Astrocyte of the cerebellum (primary cell): Measurements from ENCODE around the gene ZNF354B.
A peak's percentile ranks its signal among the peaks of the same experiment; 100 is the strongest.
"Not testable (repeated sequence)": the region's sequence is repeated elsewhere in the genome, so short reads cannot be mapped to it uniquely, and the experiment has no call there.

ENCODE experiments used
- DNase-seq: peaks from one replicate; pipeline ENCODE4 v3.0.0-alpha.2; 2011; ENCODE audit warnings: low read depth
- H3K4me3 ChIP-seq: 2 replicates; pipeline ENCODE4 v1.5.1; 2011; ENCODE audit warnings: mild to moderate bottlenecking, low read depth, low read length, moderate library complexity
- in situ Hi-C: cut with HindIII; loops from 2 replicates; pipeline ENCODE4 v1.10.0; 2017; ENCODE audit warnings: low sequenced_read_pairs
- TF ChIP-seq, protein P1 (sequence below): IDR thresholded peaks from 2 replicates; pipeline ENCODE4 v1.5.1; 2012; ENCODE audit warnings: low read length, low read depth, moderate library complexity, mild to moderate bottlenecking; ENCODE audit errors: missing control alignments

The ZNF354B gene

DNA sequence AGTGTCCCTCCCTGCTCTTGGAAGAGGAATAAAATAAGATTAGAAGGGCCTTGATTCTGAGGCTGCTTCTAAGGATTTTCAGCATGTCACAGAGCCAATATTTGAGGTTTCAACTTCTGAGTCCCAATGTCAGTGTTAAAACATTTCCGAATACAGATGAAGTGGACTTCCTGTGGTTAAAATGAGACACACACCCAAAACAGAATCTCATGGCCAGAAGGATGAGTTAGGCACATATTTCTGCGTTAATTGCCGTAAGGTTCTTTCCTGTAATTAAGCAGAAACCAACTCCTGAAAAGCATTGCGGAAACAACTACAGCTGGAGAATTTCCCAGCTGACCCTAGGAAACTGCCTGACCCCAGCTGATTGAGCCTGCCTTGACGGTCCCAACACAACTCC lies 10.4 kb upstream of the ZNF354B start:
- H3K4me3 ChIP-seq = no peak overlapping the region
- in situ Hi-C loops = loop anchor here (10.0 kb wide), 1 partner anchor 65 kb away; no protein-coding TSS in a partner anchor
- no peak for DNase-seq

DNA sequence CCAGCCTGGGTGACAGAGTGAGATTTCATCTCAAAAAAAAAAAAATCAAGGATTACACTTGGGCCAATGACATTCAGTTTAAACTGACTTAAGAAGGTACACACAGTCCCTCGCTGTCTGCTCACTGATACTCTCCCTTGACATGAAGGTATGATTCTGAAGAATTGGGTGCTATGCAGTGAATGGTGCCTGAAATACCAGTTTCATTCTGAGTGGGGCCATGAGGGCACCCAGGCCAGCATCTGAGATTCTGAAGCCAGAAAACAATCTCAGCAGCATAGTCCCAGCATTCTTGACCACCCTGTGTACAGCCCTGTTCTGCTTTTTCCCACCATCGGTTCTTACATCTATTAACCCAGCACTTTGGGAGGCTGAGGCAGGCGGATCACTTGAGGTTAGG lies 7.8 kb upstream of the ZNF354B start:
- in situ Hi-C loops = no loop called here
- TF ChIP-seq, protein P1, sequence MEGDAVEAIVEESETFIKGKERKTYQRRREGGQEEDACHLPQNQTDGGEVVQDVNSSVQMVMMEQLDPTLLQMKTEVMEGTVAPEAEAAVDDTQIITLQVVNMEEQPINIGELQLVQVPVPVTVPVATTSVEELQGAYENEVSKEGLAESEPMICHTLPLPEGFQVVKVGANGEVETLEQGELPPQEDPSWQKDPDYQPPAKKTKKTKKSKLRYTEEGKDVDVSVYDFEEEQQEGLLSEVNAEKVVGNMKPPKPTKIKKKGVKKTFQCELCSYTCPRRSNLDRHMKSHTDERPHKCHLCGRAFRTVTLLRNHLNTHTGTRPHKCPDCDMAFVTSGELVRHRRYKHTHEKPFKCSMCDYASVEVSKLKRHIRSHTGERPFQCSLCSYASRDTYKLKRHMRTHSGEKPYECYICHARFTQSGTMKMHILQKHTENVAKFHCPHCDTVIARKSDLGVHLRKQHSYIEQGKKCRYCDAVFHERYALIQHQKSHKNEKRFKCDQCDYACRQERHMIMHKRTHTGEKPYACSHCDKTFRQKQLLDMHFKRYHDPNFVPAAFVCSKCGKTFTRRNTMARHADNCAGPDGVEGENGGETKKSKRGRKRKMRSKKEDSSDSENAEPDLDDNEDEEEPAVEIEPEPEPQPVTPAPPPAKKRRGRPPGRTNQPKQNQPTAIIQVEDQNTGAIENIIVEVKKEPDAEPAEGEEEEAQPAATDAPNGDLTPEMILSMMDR = no peak
- no peak for DNase-seq

More for the DNA sequence above, 10.4 kb upstream of the ZNF354B start:
- TF ChIP-seq, protein P1 = no peak

DNA sequence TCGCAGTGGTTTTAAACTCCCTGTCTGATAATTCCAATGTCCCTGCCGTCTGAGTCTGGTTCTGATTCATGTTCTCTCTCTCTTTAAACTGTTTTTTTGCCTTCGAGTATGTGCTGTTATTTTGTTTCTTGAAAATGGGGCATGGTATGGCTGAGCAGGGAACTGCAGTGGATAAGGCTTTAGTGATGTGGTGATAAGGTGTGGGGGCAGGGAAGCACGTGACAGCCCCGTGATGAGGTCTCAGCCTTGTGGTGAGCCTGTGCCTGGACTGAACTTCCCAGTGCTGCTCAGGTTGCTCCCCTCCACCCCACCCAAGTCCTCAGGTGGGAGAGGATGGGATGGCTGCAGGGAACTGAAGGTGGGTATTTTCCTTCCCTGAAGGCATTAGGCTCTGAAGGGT lies 5.5 kb upstream of the ZNF354B start:
- TF ChIP-seq, protein P1 = no peak
- no peak for DNase-seq
- H3K4me3 ChIP-seq = no peak overlapping the region
- in situ Hi-C loops = no loop called here

More for the DNA sequence above, 7.8 kb upstream of the ZNF354B start:
- H3K4me3 ChIP-seq = no peak overlapping the region

DNA sequence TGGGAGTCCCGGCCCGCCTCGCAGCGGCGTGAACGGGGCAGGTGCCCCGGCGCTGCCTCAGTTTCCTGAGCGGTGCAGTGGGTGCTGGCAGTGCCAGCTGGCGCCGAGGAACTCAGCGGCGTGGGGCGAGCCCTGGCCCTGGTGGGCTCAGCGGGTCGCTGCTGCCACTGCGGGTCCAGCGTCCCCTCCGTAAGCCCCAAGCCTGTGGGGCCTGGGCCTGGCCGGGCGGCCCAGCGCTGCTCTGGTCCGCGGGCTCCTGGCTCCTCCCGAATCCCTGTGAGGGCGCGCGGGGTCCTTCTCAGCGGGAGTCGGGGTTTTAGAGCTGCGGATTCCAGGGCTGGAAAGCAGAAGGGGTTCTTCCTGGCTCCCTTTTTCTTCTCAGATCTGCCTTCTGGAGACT lies 862 bp downstream of the ZNF354B start:
- DNase-seq, in situ Hi-C loops: not testable (repeated sequence)
- H3K4me3 ChIP-seq = peak overlapping the region; percentile 59

DNA sequence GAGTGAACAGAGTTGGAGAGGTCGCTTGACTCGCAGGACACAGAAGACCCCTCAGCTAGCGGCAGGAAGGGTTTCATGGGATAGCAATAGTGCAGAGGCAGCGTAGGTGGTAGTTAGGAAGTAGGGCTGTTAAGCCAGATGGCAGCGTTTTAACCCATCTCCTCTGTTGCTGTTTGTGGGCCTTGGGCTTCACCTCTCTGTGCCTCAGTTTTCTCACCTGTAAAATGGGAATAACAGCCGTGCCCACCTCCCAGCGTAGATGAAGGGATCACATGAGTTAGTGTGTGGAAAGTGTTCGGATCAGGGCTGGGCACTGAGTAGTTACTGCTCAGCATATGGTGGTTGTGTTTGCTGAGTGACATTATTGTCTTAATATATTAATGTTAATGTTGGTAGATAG lies 1.9 kb downstream of the ZNF354B start:
- DNase-seq = no peak
- H3K4me3 ChIP-seq = peak overlapping the region; percentile 2
- TF ChIP-seq, protein P1 = no peak
- in situ Hi-C loops = no loop called here

DNA sequence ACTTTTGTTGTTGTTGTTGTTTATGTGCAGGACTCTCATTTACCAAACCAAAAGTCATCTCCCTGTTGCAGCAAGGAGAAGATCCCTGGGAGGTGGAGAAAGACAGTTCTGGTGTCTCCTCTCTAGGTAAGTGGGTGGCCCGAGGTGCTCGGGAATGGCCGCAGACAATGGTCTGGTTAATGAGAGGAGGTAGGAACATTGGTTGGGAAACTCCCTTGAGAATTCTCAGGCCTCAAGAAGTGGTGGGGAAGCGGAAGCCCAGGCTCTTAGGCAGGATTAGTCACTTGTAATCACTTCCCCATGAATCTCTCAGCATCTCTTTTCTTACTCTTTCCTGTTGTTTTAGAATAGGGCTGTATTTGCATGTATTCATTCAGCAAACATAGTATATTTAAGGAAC lies 7.2 kb downstream of the ZNF354B start:
- no peak for DNase-seq
- in situ Hi-C loops = no loop called here
- TF ChIP-seq, protein P1 = no peak
- no peak overlapping the region for H3K4me3 ChIP-seq

DNA sequence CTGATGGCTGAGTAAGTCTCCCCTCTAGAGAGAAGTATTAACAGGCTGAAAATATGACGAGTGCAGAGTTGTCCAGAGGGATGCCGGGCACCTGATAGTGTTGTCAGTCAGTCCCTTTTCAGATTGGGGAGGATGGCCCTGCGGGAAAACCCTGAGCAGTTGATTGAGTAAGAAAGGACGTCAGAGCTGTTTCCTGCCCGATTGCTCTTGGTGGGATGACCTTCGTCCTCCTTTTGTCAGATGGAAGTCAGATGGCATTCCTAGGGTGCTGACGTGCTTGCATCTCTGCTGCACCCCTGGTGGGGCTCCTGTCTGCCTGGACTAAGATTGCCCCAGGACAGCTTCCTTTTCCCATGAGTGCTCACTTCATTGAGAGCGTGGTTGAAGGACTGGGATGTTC lies 9.8 kb downstream of the ZNF354B start:
- in situ Hi-C loops = no loop called here

More for the DNA sequence above, 9.8 kb downstream of the ZNF354B start:
- no peak overlapping the region for H3K4me3 ChIP-seq
- DNase-seq = no peak
- TF ChIP-seq, protein P1 = no peak
